ENCODE data around the gene DMRT1. TPM values are rescaled to one million over a fixed set of nuclear protein-coding genes. Genes with fewer than 3 reads are reported as not detected.

Gene DMRT1
- total and polyA plus RNA-seq, 9 of the 15 experiments (the other 6 are each of a cell fraction or from before 2014, with no cell fraction given): not detected

DNA sequence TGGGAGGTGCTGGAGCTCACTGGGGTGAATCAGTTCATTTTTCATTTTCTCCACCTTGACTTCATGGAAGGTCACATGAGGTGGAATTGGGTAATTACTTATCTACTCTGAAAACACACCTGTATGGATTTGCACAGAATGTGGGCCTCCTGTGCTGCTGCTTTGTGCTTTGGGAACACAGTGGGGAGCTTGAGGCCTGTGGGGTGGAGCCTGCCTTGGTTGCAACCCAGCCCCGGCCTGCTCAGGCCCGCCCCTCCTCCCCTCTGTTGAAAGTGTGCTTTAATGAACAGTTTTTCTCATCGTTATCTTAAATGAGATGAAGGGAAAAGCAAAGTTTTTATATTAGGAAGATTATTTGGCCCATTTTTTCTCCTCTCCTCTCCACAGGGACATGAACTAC, 106.5 kb downstream of the DMRT1 start:
- BruUV-seq (replicated peaks): no TSS peak
- in situ Hi-C loops (cut with MboI) (no loop called here), intact Hi-C loops (cut with micrococcal nuclease) (no loop called here)
- Histone ChIP-seq H4K20me1 (replicated peaks; ENCODE audit: control insufficient read depth, insufficient read depth, low read length) (no peaks in the 10 kb centered on the region), H2AFZ (ENCODE audit: low read depth, low read length) (no peak overlapping the region), H3K9me3 (replicated peaks; ENCODE audit: control insufficient read depth, insufficient read depth, low read depth, low read length) (no peaks in the 10 kb centered on the region), H3K4me3 (no peak overlapping the region), H3K27me3 (ENCODE audit: control insufficient read depth in 2 of 2, insufficient read depth in 2 of 2, low read length in 2 of 2) (no peaks in the 10 kb centered on the region), H3K4me1 (replicated peaks in 1 of 2; ENCODE audit: control insufficient read depth in 2 of 2, insufficient read depth in 2 of 2, low read length in 2 of 2) (no peaks in the 10 kb centered on the region), H3K79me2 (ENCODE audit: control insufficient read depth, insufficient read depth, low read length) (no peaks in the 10 kb centered on the region), H3K9ac (ENCODE audit: insufficient read depth in 1 of 2, low read depth in 2 of 2, low read length in 2 of 2) (no peak overlapping the region), H3K9me1 (ENCODE audit: control insufficient read depth, insufficient read depth, low read length) (no peaks in the 10 kb centered on the region), H3K27ac (ENCODE audit: extremely low read depth, low read depth, low read length) (no peak overlapping the region), H3K36me3 (ENCODE audit: control insufficient read depth, insufficient read depth, low read length) (no peaks in the 10 kb centered on the region), H3K4me2 (ENCODE audit: insufficient read depth, low read length) (no peak overlapping the region)
- WGBS (ENCODE audit: insufficient coverage, low coverage, missing lambda C conversion rate): no CpG with 5 or more reads among the region's 3 CpGs
- TF ChIP-seq, protein P1, sequence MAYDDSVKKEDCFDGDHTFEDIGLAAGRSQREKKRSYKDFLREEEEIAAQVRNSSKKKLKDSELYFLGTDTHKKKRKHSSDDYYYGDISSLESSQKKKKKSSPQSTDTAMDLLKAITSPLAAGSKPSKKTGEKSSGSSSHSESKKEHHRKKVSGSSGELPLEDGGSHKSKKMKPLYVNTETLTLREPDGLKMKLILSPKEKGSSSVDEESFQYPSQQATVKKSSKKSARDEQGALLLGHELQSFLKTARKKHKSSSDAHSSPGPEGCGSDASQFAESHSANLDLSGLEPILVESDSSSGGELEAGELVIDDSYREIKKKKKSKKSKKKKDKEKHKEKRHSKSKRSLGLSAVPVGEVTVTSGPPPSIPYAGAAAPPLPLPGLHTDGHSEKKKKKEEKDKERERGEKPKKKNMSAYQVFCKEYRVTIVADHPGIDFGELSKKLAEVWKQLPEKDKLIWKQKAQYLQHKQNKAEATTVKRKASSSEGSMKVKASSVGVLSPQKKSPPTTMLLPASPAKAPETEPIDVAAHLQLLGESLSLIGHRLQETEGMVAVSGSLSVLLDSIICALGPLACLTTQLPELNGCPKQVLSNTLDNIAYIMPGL (CRISPR knock-in tag; IDR thresholded peaks at IDR 0.05): no peak
- TF ChIP-seq OTX1 (CRISPR knock-in tag; IDR thresholded peaks at IDR 0.05) (no peak), EP300 (IDR thresholded peaks at IDR 0.05; ENCODE audit: low read length) (no peak), ELF2 (CRISPR knock-in tag; IDR thresholded peaks at IDR 0.05) (no peak), ZNF12 (CRISPR knock-in tag; IDR thresholded peaks at IDR 0.05) (no peak), ZNF644 (tag; IDR thresholded peaks at IDR 0.05; ENCODE audit: low read depth) (no peak), HDAC6 (IDR thresholded peaks at IDR 0.05; ENCODE audit: low read depth, low read length) (no peak), ZNF696 (CRISPR knock-in tag; conservative IDR thresholded peaks at IDR 0.05) (no peak), ZNF354B (CRISPR knock-in tag; IDR thresholded peaks at IDR 0.05) (no peak), CCAR2 (IDR thresholded peaks at IDR 0.05; ENCODE audit: low read depth, low read length) (no peak)
- FAIRE-seq (no peak), ATAC-seq (no peak), DNase-seq (ENCODE audit: extremely low read depth in 1 of 4, low spot score in 3 of 4) (no peak)
- ChIA-PET POLR2A (no interaction called here), CTCF (ENCODE audit: low intra/inter-chr PET ratio) (no interaction called here)

Data from K562 (cell line).